K562 (cell line): ENCODE data around the gene ROPN1. TPM values are rescaled to one million over a fixed set of nuclear protein-coding genes. Genes with fewer than 3 reads are reported as not detected.
"Not testable (repeated sequence)": the region's sequence is repeated elsewhere in the genome, so short reads cannot be mapped to it uniquely, and the experiment has no call there.

Source experiments
- ATAC-seq: fragments of 200-7000 bp; cut with Tn5 transposase; 3 replicates; pipeline ENCODE4 v1.9.1; 2020; ENCODE audit warnings: moderate library complexity
- BruUV-seq: library from RNA; stranded (reverse); fragments of 400-500 nt; replicated peaks from 2 replicates; lab custom pipeline; 2021; lab: Mats Ljungman, UMichigan
- CTCF ChIA-PET: fragments of 300-600 bp; formaldehyde crosslinking; extraction: SDS; loops from one replicate; lab custom pipeline; 2021; ENCODE audit warnings: low intra/inter-chr PET ratio; lab: Yijun Ruan, JAX
- POLR2A ChIA-PET: fragments of 300-600, 350-650 bp; sonication (Branson Sonifier 250); formaldehyde crosslinking; extraction: SDS; loops from one replicate; lab custom pipeline; 2021; ENCODE audit warnings: antibody characterized with exemption, inconsistent platforms; lab: Yijun Ruan, JAX
- DNase-seq, 4 experiments: peaks; one replicate each; pipeline versions ENCODE4 v3.0.0 to v3.0.0-alpha.2; 2011 to 2018; ENCODE audit warnings: low spot score in 3 of 4, mixed read lengths in 3 of 4; ENCODE audit errors: extremely low read depth in 1 of 4
- FAIRE-seq: peaks from 2 replicates; lab custom pipeline; 2011; peaks lifted over from hg19 to GRCh38; lab: Jason Lieb, UNC
- H2AFZ ChIP-seq: 2 replicates; pipeline ENCODE4 v1.6.0; 2011; ENCODE audit warnings: low read depth, low read length, control low read depth, inconsistent platforms
- H3K27ac ChIP-seq: fragments of 200-600 bp; 3 replicates; pipeline ENCODE4 v1.8.0; 2011; ENCODE audit warnings: low read depth, mild to moderate bottlenecking, control low read depth, inconsistent platforms, low read length, moderate library complexity, mixed read lengths; ENCODE audit errors: extremely low read depth
- H3K27me3 ChIP-seq, 2 experiments: fragments of 300-600 bp in 1 of 2; 2 replicates in 1 of 2; 3 replicates in 1 of 2; pipeline versions ENCODE4 v1.6.0 to v1.8.0; 2011; ENCODE audit warnings: inconsistent platforms in 2 of 2, low read length in 2 of 2, mild to moderate bottlenecking in 1 of 2, mixed read lengths in 1 of 2, moderate library complexity in 1 of 2; ENCODE audit not compliant: control insufficient read depth in 2 of 2, insufficient read depth in 2 of 2
- H3K36me3 ChIP-seq: fragments of 300-600 bp; 3 replicates; pipeline ENCODE4 v1.8.0; 2011; ENCODE audit warnings: mild to moderate bottlenecking, low read length, inconsistent platforms; ENCODE audit not compliant: control insufficient read depth, insufficient read depth
- H3K4me1 ChIP-seq, 2 experiments: fragments of 200-600 bp in 1 of 2; replicated peaks in 1 of 2; 2 replicates in 1 of 2; 3 replicates in 1 of 2; pipeline versions ENCODE4 v1.5.1 to v1.8.0; 2011; ENCODE audit warnings: inconsistent platforms in 2 of 2, low read length in 2 of 2, mild to moderate bottlenecking in 1 of 2, mixed read lengths in 1 of 2, moderate library complexity in 1 of 2; ENCODE audit not compliant: control insufficient read depth in 2 of 2, insufficient read depth in 2 of 2
- H3K4me2 ChIP-seq: 2 replicates; pipeline ENCODE4 v1.6.1; 2011; ENCODE audit warnings: low read length, control low read depth, inconsistent platforms, mixed read lengths; ENCODE audit not compliant: insufficient read depth
- H3K4me3 ChIP-seq: fragments of 200-600 bp; sonication (generic), shearing (Covaris generic); 2 replicates; pipeline ENCODE4 v1.5.1; 2016; ENCODE audit warnings: control low read depth, inconsistent platforms
- H3K79me2 ChIP-seq: fragments of 200-600 bp; 3 replicates; pipeline ENCODE4 v1.8.0; 2011; ENCODE audit warnings: low read length, inconsistent platforms; ENCODE audit not compliant: control insufficient read depth, insufficient read depth
- H3K9ac ChIP-seq, 2 experiments: 2 replicates each; pipeline versions ENCODE4 v1.6.0 to v1.6.1; 2011; ENCODE audit warnings: low read depth in 2 of 2, low read length in 2 of 2, control low read depth in 1 of 2, inconsistent platforms in 1 of 2, mild to moderate bottlenecking in 1 of 2, mixed read lengths in 1 of 2; ENCODE audit not compliant: insufficient read depth in 1 of 2
- H3K9me1 ChIP-seq: one replicate; pipeline ENCODE4 v1.6.0; 2011; ENCODE audit warnings: inconsistent platforms, mild to moderate bottlenecking, low read length, moderate library complexity; ENCODE audit not compliant: control insufficient read depth, insufficient read depth
- H3K9me3 ChIP-seq: replicated peaks from 2 replicates; pipeline ENCODE4 v1.5.1; 2011; ENCODE audit warnings: low read depth, low read length, inconsistent platforms; ENCODE audit not compliant: control insufficient read depth, insufficient read depth
- H4K20me1 ChIP-seq: replicated peaks from 2 replicates; pipeline ENCODE4 v1.6.1; 2011; ENCODE audit warnings: low read length, inconsistent platforms, mixed read lengths; ENCODE audit not compliant: control insufficient read depth, insufficient read depth
- WGBS: fragments of 100-300 bp; shearing (Covaris generic); methylation state at CpG from one replicate; pipeline ENCODE4 v1.1.6; 2016; ENCODE audit warnings: low coverage, mixed read lengths; ENCODE audit not compliant: insufficient coverage; ENCODE audit errors: missing lambda C conversion rate; 5-methylcytosine and 5-hydroxymethylcytosine counted together
- in situ Hi-C: fragments of 300-500 bp; cut with MboI; formaldehyde crosslinking; loops from 4 replicates; pipeline ENCODE4 v1.15.0; 2018; ENCODE audit warnings: inconsistent platforms, mixed read lengths
- intact Hi-C: fragments of 100-400 bp; cut with micrococcal nuclease; formaldehyde crosslinking; loops from 2 replicates; pipeline ENCODE4 v1.14.2; 2022
- polyA plus RNA-seq, 8 experiments: library from polyadenylated mRNA; depleted of rRNA in 4 of 8; stranded (reverse) in 5 of 8; unstranded in 3 of 8; fragments of >200 nt; fragmentation: Nextera tagmentation in 2 of 8; fragmentation: Illumina TruSeq in 1 of 8; extraction: Ambion mirVana in 2 of 8; extraction: Trizol in 1 of 8; gene quantifications; 2 replicates each; pipeline versions ENCODE4 v1.2.1 to v1.2.3, GENCODE V29; 2011 to 2014; ENCODE audit warnings: inconsistent platforms in 1 of 8, missing spikeins in 1 of 8
- total RNA-seq, 7 experiments: library from RNA; depleted of rRNA in 6 of 7; stranded (reverse); fragments of >200 nt in 6 of 7; fragmentation: Illumina TruSeq in 2 of 7; extraction: Trizol in 2 of 7; gene quantifications; 2 replicates each; pipeline versions ENCODE4 v1.2.1 to v1.2.3, GENCODE V29; 2011 to 2021; ENCODE audit warnings: low replicate concordance in 1 of 7
- TF ChIP-seq, protein P1 (sequence below): sonication (generic); formaldehyde crosslinking; IDR thresholded peaks from 2 replicates; pipeline ENCODE4 v1.8.1; 2023; ENCODE audit warnings: mild to moderate bottlenecking, missing genetic modification reagents

The ROPN1 gene
- total and polyA plus RNA-seq, 9 of the 15 experiments (the other 6 are each of a cell fraction or from before 2014, with no cell fraction given): not detected

DNA sequence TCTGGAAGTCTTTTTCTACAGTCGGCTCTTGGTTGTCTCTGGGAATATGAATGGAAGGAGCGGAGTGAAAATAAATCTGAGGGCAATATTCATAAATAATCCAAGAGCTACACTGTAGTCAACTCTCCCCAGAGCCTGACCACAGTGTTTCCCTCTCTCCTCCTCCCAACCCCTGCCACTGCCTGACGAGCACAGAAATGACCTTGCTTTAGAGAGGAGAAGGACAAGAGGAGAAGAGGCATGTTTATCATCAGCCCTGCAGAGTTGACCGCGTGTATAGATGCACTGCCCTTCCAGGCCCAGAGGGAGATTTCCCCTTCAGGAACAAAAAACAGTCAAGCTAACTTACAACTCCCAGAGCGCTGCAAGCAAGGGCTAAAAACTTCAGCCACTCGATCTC, 16.9 kb downstream of the ROPN1 start:
- H3K4me2 ChIP-seq, H3K9me3 ChIP-seq, H3K9me1 ChIP-seq, ATAC-seq, H3K27me3 ChIP-seq, H2AFZ ChIP-seq, intact Hi-C loops, H3K9ac ChIP-seq, DNase-seq, H3K4me1 ChIP-seq, POLR2A ChIA-PET, H3K79me2 ChIP-seq, FAIRE-seq, BruUV-seq, CTCF ChIA-PET, H3K27ac ChIP-seq, H4K20me1 ChIP-seq, H3K4me3 ChIP-seq, H3K36me3 ChIP-seq, in situ Hi-C loops: not testable (repeated sequence)
- WGBS: 0% methylated on average over 2 of the region's 7 CpGs

DNA sequence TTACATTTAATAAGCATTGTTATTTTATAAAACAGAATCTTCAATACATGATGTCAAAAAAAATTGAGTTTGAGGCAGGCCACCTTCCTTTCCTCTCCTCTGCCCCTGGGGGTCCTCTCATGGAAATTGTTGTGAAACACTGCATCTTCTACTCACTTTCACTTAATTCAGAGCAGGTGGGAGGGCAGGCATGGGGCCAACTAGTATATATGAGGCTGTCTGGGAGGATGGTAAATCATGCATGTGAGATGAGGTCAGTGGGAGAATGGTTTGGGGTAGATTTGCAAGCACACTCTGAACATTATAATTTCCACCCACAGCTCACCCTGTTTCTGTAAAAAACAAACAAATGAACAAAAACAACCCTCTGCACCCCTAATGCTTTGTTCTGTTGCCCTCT, 20.5 kb downstream of the ROPN1 start:
- no peak for FAIRE-seq
- Histone ChIP-seq H3K27me3 (peaks cover 0 to 2% of the 10 kb centered on the region in 2 experiments; a peak in 1 of 5 replicates), H3K9ac (no peak overlapping the region), H3K4me1 (no peaks in the 10 kb centered on the region; a peak in 1 of 5 replicates), H4K20me1 (no peaks in the 10 kb centered on the region), H3K79me2 (no peaks in the 10 kb centered on the region), H3K4me3 (no peak overlapping the region), H3K36me3 (no peaks in the 10 kb centered on the region), H3K4me2 (no peak overlapping the region), H3K27ac (no peak overlapping the region), H2AFZ (no peak overlapping the region), H3K9me1 (no peaks in the 10 kb centered on the region), H3K9me3 (no peaks in the 10 kb centered on the region)
- no peak for ATAC-seq
- ChIA-PET CTCF (no interaction called here), POLR2A (no interaction called here)
- in situ Hi-C loops (no loop called here), intact Hi-C loops (no loop called here)
- TF ChIP-seq, protein P1, sequence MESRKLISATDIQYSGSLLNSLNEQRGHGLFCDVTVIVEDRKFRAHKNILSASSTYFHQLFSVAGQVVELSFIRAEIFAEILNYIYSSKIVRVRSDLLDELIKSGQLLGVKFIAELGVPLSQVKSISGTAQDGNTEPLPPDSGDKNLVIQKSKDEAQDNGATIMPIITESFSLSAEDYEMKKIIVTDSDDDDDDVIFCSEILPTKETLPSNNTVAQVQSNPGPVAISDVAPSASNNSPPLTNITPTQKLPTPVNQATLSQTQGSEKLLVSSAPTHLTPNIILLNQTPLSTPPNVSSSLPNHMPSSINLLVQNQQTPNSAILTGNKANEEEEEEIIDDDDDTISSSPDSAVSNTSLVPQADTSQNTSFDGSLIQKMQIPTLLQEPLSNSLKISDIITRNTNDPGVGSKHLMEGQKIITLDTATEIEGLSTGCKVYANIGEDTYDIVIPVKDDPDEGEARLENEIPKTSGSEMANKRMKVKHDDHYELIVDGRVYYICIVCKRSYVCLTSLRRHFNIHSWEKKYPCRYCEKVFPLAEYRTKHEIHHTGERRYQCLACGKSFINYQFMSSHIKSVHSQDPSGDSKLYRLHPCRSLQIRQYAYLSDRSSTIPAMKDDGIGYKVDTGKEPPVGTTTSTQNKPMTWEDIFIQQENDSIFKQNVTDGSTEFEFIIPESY (CRISPR knock-in tag): no peak
- BruUV-seq: no TSS peak
- no peak for DNase-seq

DNA sequence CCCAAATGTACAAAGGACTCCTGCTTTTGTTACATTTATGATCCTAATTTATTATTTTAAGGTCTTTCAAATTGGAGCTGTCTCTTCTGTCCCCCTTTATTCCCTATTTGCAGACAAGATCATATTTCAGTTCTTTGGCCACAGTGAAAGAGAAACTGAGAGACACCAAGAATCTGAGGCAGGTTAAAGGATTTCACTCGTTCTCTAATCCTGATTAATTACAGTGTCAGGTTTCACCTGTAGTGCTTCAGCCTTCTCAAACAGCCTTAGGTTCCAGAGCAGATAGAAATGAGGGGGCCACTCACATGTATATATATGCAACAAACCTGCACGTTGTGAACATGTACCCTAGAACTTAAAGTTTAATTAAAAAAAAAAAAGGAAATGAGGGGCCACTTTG, 24.7 kb downstream of the ROPN1 start:
- H3K4me2 ChIP-seq, H4K20me1 ChIP-seq, H3K9ac ChIP-seq, H3K79me2 ChIP-seq, H3K4me3 ChIP-seq, H3K4me1 ChIP-seq, CTCF ChIA-PET, POLR2A ChIA-PET, H3K27ac ChIP-seq, H3K36me3 ChIP-seq, ATAC-seq, H2AFZ ChIP-seq, H3K9me3 ChIP-seq, FAIRE-seq, DNase-seq, in situ Hi-C loops, H3K9me1 ChIP-seq, BruUV-seq, H3K27me3 ChIP-seq: not testable (repeated sequence)
- WGBS: 0% methylated on average over 1 of the region's 2 CpGs
- intact Hi-C loops: loop anchor here (10.0 kb wide), 1 partner anchor 322 kb away; no protein-coding TSS in a partner anchor
